OCI-LY1 (cell line): ENCODE results near the gene ARHGEF12.

Experiments
- H2AFZ ChIP-seq: fragments of 200-600 bp; sonication (generic), shearing (Covaris generic); 2 replicates; pipeline ENCODE4 v1.6.0; 2014; ENCODE audit warnings: antibody characterized with exemption, mild to moderate bottlenecking, low read length
- H3F3A ChIP-seq: fragments of 200-600 bp; sonication (generic), shearing (Covaris generic); 2 replicates; pipeline ENCODE4 v1.6.0; 2014; ENCODE audit warnings: mild to moderate bottlenecking, antibody characterized with exemption, low read length, moderate library complexity; ENCODE audit not compliant: insufficient read depth
- H3K27ac ChIP-seq: fragments of 200-600 bp; sonication (generic); 2 replicates; pipeline ENCODE4 v1.5.1; 2014; ENCODE audit warnings: low read length, mixed run types, mild to moderate bottlenecking, low read depth; ENCODE audit not compliant: poor library complexity, severe bottlenecking
- H3K27me3 ChIP-seq: fragments of 200-600 bp; sonication (generic); 2 replicates; pipeline ENCODE4 v1.6.0; 2014; ENCODE audit warnings: antibody characterized with exemption, mild to moderate bottlenecking, low read length, moderate library complexity; ENCODE audit not compliant: insufficient read depth
- H3K36me3 ChIP-seq: fragments of 200-600 bp; sonication (generic); 2 replicates; pipeline ENCODE4 v1.6.1; 2014; ENCODE audit warnings: mild to moderate bottlenecking, antibody characterized with exemption, low read length, moderate library complexity, mixed read lengths; ENCODE audit not compliant: insufficient read depth
- H3K4me1 ChIP-seq: fragments of 200-600 bp; sonication (generic); 2 replicates; pipeline ENCODE4 v1.5.1; 2014; ENCODE audit warnings: mild to moderate bottlenecking, low read length, moderate library complexity; ENCODE audit not compliant: insufficient read depth, severe bottlenecking
- H3K4me2 ChIP-seq: fragments of 200-600 bp; sonication (generic), shearing (Covaris generic); 2 replicates; pipeline ENCODE4 v1.6.1; 2014; ENCODE audit warnings: low read length
- H3K4me3 ChIP-seq: fragments of 200-600 bp; sonication (generic); 2 replicates; pipeline ENCODE4 v1.5.1; 2014; ENCODE audit warnings: low read length, low read depth, mild to moderate bottlenecking, mixed read lengths; ENCODE audit not compliant: poor library complexity, severe bottlenecking
- H3K79me2 ChIP-seq: fragments of 200-600 bp; shearing (Covaris generic); 2 replicates; pipeline ENCODE4 v1.6.1; 2016; ENCODE audit warnings: mixed run types, low read length, mixed read lengths; ENCODE audit not compliant: insufficient read depth
- H3K9ac ChIP-seq: fragments of 200-600 bp; sonication (generic), shearing (Covaris generic); 2 replicates; pipeline ENCODE4 v1.6.1; 2014; ENCODE audit warnings: mild to moderate bottlenecking, low read length, mixed read lengths
- H3K9me2 ChIP-seq: fragments of 200-600 bp; sonication (generic), shearing (Covaris generic); 2 replicates; pipeline ENCODE4 v1.6.1; 2014; ENCODE audit warnings: low read depth, mild to moderate bottlenecking, low read length, mixed read lengths
- H3K9me3 ChIP-seq: fragments of 200-600 bp; shearing (Covaris generic); 2 replicates; pipeline ENCODE4 v1.6.1; 2014; ENCODE audit warnings: low read length, mixed read lengths
- H4K20me1 ChIP-seq: fragments of 200-600 bp; sonication (generic), shearing (Covaris generic); 2 replicates; pipeline ENCODE4 v1.6.0; 2016; ENCODE audit warnings: mild to moderate bottlenecking, low read length; ENCODE audit not compliant: insufficient read depth
- CTCF ChIP-seq: fragments of 200-600 bp; sonication (generic), shearing (Covaris generic); IDR thresholded peaks from 2 replicates; pipeline ENCODE4 v1.5.1; 2017; ENCODE audit warnings: mild to moderate bottlenecking, antibody characterized with exemption, low read length, moderate library complexity, mixed read lengths
- EZH2 ChIP-seq: fragments of 200-600 bp; sonication (generic), shearing (Covaris generic); IDR thresholded peaks from 2 replicates; pipeline ENCODE4 v1.8.0; 2017; ENCODE audit warnings: borderline replicate concordance, mixed run types, mild to moderate bottlenecking, antibody characterized with exemption, low read length, moderate library complexity, mixed read lengths

The ARHGEF12 gene

GRCh38 chr11:120290956-120291355, 45.3 kb upstream of the ARHGEF12 start:
- Histone ChIP-seq H3K27me3 (no peaks in the 10 kb centered on the region), H3K27ac (no peak overlapping the region), H3K9me2 (no peaks in the 10 kb centered on the region), H3K9ac (no peak overlapping the region), H3K4me1 (no peaks in the 10 kb centered on the region), H3K4me2 (no peak overlapping the region), H3K9me3 (no peaks in the 10 kb centered on the region), H3F3A (no peaks in the 10 kb centered on the region), H4K20me1 (no peaks in the 10 kb centered on the region), H3K4me3 (no peak overlapping the region), H3K79me2 (no peaks in the 10 kb centered on the region), H3K36me3 (no peaks in the 10 kb centered on the region; the same call in 1 of the 2 replicates), H2AFZ (no peak overlapping the region)
- TF ChIP-seq CTCF (no peak), EZH2 (no peak)

GRCh38 chr11:120293038-120293800, 43.0 kb upstream of the ARHGEF12 start:
- no peak for TF ChIP-seq EZH2
- no peak for TF ChIP-seq CTCF

GRCh38 chr11:120294096-120294495, 42.1 kb upstream of the ARHGEF12 start:
- Histone ChIP-seq H3K27ac (no peak overlapping the region), H2AFZ (no peak overlapping the region), H3K27me3 (no peaks in the 10 kb centered on the region), H4K20me1 (no peaks in the 10 kb centered on the region), H3K9ac (no peak overlapping the region), H3K4me1 (no peaks in the 10 kb centered on the region), H3K4me3 (no peak overlapping the region), H3K79me2 (no peaks in the 10 kb centered on the region), H3K36me3 (no peaks in the 10 kb centered on the region), H3K4me2 (no peak overlapping the region), H3K9me2 (no peaks in the 10 kb centered on the region), H3K9me3 (no peaks in the 10 kb centered on the region), H3F3A (no peaks in the 10 kb centered on the region)
- TF ChIP-seq EZH2 (no peak), CTCF (no peak)

More at GRCh38 chr11:120293038-120293800, 43.0 kb upstream of the ARHGEF12 start:
- no peaks in the 10 kb centered on the region; the same call in 1 of the 2 replicates for H3K36me3 ChIP-seq
- H3K79me2 ChIP-seq, result no peaks in the 10 kb centered on the region
- no peak overlapping the region for H2AFZ ChIP-seq
- H3K9me2 ChIP-seq, result no peaks in the 10 kb centered on the region
- H4K20me1 ChIP-seq, result no peaks in the 10 kb centered on the region
- no peaks in the 10 kb centered on the region for H3K9me3 ChIP-seq
- H3K9ac ChIP-seq, result no peak overlapping the region
- H3K27me3 ChIP-seq, result no peaks in the 10 kb centered on the region
- H3K27ac ChIP-seq, result no peak overlapping the region
- no peaks in the 10 kb centered on the region for H3K4me1 ChIP-seq
- H3K4me3 ChIP-seq, result no peak overlapping the region
- no peaks in the 10 kb centered on the region for H3F3A ChIP-seq
- H3K4me2 ChIP-seq, result no peak overlapping the region
